K562 (cell line): ENCODE measurements around the gene NFIC. TPM values are rescaled to one million over a fixed set of nuclear protein-coding genes. Genes with fewer than 3 reads are reported as not detected.

Experiments used
- ATF1 ChIP-seq, 2 experiments: fragments of 450-650 bp in 1 of 2; IDR thresholded peaks; 2 replicates each; pipeline ENCODE4 v1.6.1; 2016; ENCODE audit warnings: missing compliant biosample characterization in 1 of 2, missing genetic modification characterization in 1 of 2
- NR1H2 ChIP-seq: sonication (generic); formaldehyde crosslinking; IDR thresholded peaks from 2 replicates; pipeline ENCODE4 v1.4.0; 2020; ENCODE audit warnings: mild to moderate bottlenecking, missing genetic modification reagents
- ZNF175 ChIP-seq: fragments of 200-800 bp; sonication (Bioruptor generic); IDR thresholded peaks from 2 replicates; pipeline ENCODE4 v1.6.1; 2016; ENCODE audit warnings: low read depth, mild to moderate bottlenecking, missing genetic modification characterization, missing compliant biosample characterization
- ZNF232 ChIP-seq: sonication (generic); formaldehyde crosslinking; IDR thresholded peaks from 2 replicates; pipeline ENCODE4 v1.8.0; 2022; ENCODE audit warnings: mild to moderate bottlenecking, missing genetic modification reagents
- ZNF77 ChIP-seq: fragments of 250-450 bp; sonication (Bioruptor Pico); IDR thresholded peaks from 2 replicates; pipeline ENCODE4 v1.5.0; 2020
- polyA plus RNA-seq, 8 experiments: library from polyadenylated mRNA; depleted of rRNA in 4 of 8; stranded (reverse) in 5 of 8; unstranded in 3 of 8; fragments of >200 nt; fragmentation: Nextera tagmentation in 2 of 8; fragmentation: Illumina TruSeq in 1 of 8; extraction: Ambion mirVana in 2 of 8; extraction: Trizol in 1 of 8; gene quantifications; 2 replicates each; pipeline versions ENCODE4 v1.2.1 to v1.2.3, GENCODE V29; 2011 to 2014; ENCODE audit warnings: inconsistent platforms in 1 of 8, missing spikeins in 1 of 8
- total RNA-seq, 7 experiments: library from RNA; depleted of rRNA in 6 of 7; stranded (reverse); fragments of >200 nt in 6 of 7; fragmentation: Illumina TruSeq in 2 of 7; extraction: Trizol in 2 of 7; gene quantifications; 2 replicates each; pipeline versions ENCODE4 v1.2.1 to v1.2.3, GENCODE V29; 2011 to 2021; ENCODE audit warnings: low replicate concordance in 1 of 7
- TF ChIP-seq, protein P1 (sequence below), 2 experiments: fragments of 450-650 bp; IDR thresholded peaks; 2 replicates each; pipeline ENCODE4 v1.6.1; 2016
- TF ChIP-seq, protein P2 (sequence below): sonication (generic); formaldehyde crosslinking; IDR thresholded peaks from 2 replicates; pipeline ENCODE4 v1.8.1; 2023; ENCODE audit warnings: missing genetic modification reagents, mild to moderate bottlenecking, borderline replicate concordance
- TF ChIP-seq, protein P3 (sequence below): sonication (generic); formaldehyde crosslinking; IDR thresholded peaks from 2 replicates; pipeline ENCODE4 v1.8.0; 2022; ENCODE audit warnings: mild to moderate bottlenecking, low read depth, missing genetic modification reagents

The NFIC gene
- total and polyA plus RNA-seq, 9 of the 15 experiments (the other 6 are each of a cell fraction or from before 2014, with no cell fraction given), result 0.71 to 62.1 (median 6.9) TPM

DNA sequence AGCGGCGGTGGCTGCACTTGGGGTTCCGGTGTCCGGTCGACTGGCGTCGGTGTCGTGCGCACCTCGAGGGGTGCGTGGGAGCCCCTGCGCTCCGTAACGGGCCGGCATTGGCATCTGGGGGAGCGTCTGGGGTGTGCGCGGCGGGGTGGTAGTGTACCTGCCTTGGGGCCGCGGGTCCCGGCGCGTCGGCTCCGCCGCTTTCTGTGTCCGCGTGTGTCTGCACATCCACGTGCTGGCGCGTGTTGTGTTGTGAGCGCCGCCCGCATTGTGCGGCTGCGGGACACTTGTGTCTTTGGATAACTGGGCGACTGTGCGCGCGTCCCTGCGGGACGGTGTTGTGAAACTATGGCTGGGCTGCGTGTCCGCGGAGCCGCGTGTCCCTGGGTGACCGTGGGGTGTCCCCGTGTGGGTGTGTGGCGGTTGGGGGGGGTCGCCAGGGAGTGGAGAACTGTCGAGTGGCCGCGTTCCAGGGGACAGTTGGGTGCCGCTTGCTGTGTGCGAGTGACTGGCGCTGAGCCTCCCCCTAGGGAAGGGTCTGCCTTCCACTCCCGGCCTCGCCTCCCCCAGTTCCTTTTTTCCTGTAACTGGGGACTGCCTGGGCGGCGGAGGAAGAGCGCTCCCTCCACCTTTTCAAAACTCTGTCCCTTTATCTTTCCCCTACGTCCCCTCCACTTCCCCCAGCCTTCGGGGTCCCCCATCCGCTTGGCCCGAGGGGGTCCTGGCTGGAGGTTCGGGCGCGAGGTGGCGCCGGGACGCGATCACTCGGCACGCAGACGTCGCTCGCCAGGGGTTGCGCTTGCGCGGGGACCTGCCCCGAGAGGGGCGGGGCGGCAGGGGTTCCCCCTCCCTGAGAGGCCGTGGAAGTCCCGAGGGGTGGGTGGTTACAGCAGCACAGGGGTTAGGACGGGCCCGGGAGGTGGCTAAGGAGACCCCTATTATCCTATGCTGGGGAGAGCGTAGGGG is 5.7 kb upstream of the NFIC start (continued):
- TF ChIP-seq, protein P1, sequence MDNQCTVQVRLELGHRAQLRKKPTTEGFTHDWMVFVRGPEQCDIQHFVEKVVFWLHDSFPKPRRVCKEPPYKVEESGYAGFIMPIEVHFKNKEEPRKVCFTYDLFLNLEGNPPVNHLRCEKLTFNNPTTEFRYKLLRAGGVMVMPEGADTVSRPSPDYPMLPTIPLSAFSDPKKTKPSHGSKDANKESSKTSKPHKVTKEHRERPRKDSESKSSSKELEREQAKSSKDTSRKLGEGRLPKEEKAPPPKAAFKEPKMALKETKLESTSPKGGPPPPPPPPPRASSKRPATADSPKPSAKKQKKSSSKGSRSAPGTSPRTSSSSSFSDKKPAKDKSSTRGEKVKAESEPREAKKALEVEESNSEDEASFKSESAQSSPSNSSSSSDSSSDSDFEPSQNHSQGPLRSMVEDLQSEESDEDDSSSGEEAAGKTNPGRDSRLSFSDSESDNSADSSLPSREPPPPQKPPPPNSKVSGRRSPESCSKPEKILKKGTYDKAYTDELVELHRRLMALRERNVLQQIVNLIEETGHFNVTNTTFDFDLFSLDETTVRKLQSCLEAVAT (IDR thresholded peaks at IDR 0.05), result no peak; a peak in 1 of 4 replicates
- TF ChIP-seq ZNF77 (CRISPR knock-in tag) (no peak), ZNF175 (CRISPR knock-in tag) (no peak), ZNF232 (CRISPR knock-in tag) (0 out of 2 replicates have a peak, but pooled peaks have one; percentile 61), NR1H2 (CRISPR knock-in tag) (no peak; the same call in 1 of the 2 replicates), ATF1 (CRISPR knock-in tag; IDR thresholded peaks at IDR 0.05) (no peak), ATF1 (tag; IDR thresholded peaks at IDR 0.05) (peak; percentile 47)
- TF ChIP-seq, protein P2, sequence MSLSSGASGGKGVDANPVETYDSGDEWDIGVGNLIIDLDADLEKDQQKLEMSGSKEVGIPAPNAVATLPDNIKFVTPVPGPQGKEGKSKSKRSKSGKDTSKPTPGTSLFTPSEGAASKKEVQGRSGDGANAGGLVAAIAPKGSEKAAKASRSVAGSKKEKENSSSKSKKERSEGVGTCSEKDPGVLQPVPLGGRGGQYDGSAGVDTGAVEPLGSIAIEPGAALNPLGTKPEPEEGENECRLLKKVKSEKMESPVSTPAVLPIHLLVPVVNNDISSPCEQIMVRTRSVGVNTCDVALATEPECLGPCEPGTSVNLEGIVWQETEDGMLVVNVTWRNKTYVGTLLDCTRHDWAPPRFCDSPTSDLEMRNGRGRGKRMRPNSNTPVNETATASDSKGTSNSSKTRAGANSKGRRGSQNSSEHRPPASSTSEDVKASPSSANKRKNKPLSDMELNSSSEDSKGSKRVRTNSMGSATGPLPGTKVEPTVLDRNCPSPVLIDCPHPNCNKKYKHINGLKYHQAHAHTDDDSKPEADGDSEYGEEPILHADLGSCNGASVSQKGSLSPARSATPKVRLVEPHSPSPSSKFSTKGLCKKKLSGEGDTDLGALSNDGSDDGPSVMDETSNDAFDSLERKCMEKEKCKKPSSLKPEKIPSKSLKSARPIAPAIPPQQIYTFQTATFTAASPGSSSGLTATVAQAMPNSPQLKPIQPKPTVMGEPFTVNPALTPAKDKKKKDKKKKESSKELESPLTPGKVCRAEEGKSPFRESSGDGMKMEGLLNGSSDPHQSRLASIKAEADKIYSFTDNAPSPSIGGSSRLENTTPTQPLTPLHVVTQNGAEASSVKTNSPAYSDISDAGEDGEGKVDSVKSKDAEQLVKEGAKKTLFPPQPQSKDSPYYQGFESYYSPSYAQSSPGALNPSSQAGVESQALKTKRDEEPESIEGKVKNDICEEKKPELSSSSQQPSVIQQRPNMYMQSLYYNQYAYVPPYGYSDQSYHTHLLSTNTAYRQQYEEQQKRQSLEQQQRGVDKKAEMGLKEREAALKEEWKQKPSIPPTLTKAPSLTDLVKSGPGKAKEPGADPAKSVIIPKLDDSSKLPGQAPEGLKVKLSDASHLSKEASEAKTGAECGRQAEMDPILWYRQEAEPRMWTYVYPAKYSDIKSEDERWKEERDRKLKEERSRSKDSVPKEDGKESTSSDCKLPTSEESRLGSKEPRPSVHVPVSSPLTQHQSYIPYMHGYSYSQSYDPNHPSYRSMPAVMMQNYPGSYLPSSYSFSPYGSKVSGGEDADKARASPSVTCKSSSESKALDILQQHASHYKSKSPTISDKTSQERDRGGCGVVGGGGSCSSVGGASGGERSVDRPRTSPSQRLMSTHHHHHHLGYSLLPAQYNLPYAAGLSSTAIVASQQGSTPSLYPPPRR (CRISPR knock-in tag), result 0 out of 2 replicates have a peak, but pooled peaks have one; percentile 22
- TF ChIP-seq, protein P3, sequence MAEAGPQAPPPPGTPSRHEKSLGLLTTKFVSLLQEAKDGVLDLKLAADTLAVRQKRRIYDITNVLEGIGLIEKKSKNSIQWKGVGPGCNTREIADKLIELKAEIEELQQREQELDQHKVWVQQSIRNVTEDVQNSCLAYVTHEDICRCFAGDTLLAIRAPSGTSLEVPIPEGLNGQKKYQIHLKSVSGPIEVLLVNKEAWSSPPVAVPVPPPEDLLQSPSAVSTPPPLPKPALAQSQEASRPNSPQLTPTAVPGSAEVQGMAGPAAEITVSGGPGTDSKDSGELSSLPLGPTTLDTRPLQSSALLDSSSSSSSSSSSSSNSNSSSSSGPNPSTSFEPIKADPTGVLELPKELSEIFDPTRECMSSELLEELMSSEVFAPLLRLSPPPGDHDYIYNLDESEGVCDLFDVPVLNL (CRISPR knock-in tag), result no peak
- TF ChIP-seq, all 486 proteins: peak for 96
